ENCODE data around the gene EFNB2. TPM values are rescaled to one million over a fixed set of nuclear protein-coding genes. Genes with fewer than 3 reads are reported as not detected.

EFNB2 gene
- total RNA-seq, 2 donors from 2014 or later, result 41.8 to 104 TPM

- no peak overlapping the region for H3K4me3 ChIP-seq
- TF ChIP-seq CTCF (IDR thresholded peaks at IDR 0.05), result no peak
- no peaks in the 10 kb centered on the region for H3K4me1 ChIP-seq
- intact Hi-C loops (cut with DNase I), result no loop called here
- no peak for DNase-seq
- H3K36me3 ChIP-seq, result no peaks in the 10 kb centered on the region
- H3K9ac ChIP-seq (ENCODE audit: low read depth in 2 of 2, low read length in 2 of 2), result no peak overlapping the region
- H3K27ac ChIP-seq, result no peak overlapping the region
- no peaks in the 10 kb centered on the region for H3K27me3 ChIP-seq
- H3K9me3 ChIP-seq, result no peaks in the 10 kb centered on the region
Measured at GRCh38 chr13:106527445-106527801, 8.0 kb downstream of the EFNB2 start.

- Histone ChIP-seq H3K9ac (ENCODE audit: low read depth in 2 of 2, low read length in 2 of 2) (no peak overlapping the region), H3K4me3 (no peak overlapping the region), H3K36me3 (no peaks in the 10 kb centered on the region), H3K9me3 (no peaks in the 10 kb centered on the region), H3K27me3 (no peaks in the 10 kb centered on the region), H3K27ac (no peak overlapping the region), H3K4me1 (peaks cover 3% of the 10 kb centered on the region)
- TF ChIP-seq CTCF (IDR thresholded peaks at IDR 0.05), result no peak
- intact Hi-C loops (cut with DNase I), result no loop called here
- no peak for DNase-seq
Measured at GRCh38 chr13:106526738-106527444, 8.6 kb downstream of the EFNB2 start.

DNA sequence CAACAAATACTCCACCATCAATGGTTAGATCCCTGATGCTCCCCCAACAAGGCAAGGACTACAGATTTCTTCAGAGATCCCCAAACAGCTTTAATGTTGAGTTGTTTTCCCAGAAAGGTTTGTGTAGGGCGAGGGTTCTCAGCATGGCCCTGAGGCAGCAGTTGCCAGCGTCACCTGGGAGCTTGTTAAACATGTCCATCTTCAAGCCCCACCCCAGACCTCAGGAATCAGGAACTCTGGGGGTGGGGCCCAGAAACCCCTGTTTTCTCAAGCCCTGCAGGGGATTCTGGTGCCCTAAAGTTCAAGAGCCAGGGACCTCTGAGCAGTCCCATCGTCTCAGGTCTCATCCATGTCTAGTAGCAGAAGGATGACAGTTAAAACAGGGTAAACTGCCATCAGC, 9.6 kb downstream of the EFNB2 start:
- H3K27ac ChIP-seq, result no peak overlapping the region
- TF ChIP-seq CTCF (IDR thresholded peaks at IDR 0.05), result no peak
- no peaks in the 10 kb centered on the region for H3K9me3 ChIP-seq
- DNase-seq, result peak; percentile 41
- no peak overlapping the region for H3K4me3 ChIP-seq
- intact Hi-C loops (cut with DNase I), result no loop called here
- H3K4me1 ChIP-seq, result peaks cover 4% of the 10 kb centered on the region
- H3K36me3 ChIP-seq, result no peaks in the 10 kb centered on the region
- H3K27me3 ChIP-seq, result no peaks in the 10 kb centered on the region
- no peak overlapping the region for H3K9ac ChIP-seq (ENCODE audit: low read depth in 2 of 2, low read length in 2 of 2)

- Histone ChIP-seq H3K9me3 (no peaks in the 10 kb centered on the region), H3K9ac (ENCODE audit: low read depth in 2 of 2, low read length in 2 of 2) (no peak overlapping the region), H3K27me3 (no peaks in the 10 kb centered on the region), H3K4me3 (no peak overlapping the region), H3K36me3 (no peaks in the 10 kb centered on the region), H3K27ac (no peak overlapping the region), H3K4me1 (peaks cover 4% of the 10 kb centered on the region)
- intact Hi-C loops (cut with DNase I), result no loop called here
- DNase-seq, result no peak
- no peak for TF ChIP-seq CTCF (IDR thresholded peaks at IDR 0.05)
Measured at GRCh38 chr13:106524108-106524507, 11.4 kb downstream of the EFNB2 start.

GRCh38 chr13:106523576-106523975, 11.9 kb downstream of the EFNB2 start:
- peaks cover 4% of the 10 kb centered on the region for H3K4me1 ChIP-seq
- H3K9ac ChIP-seq (ENCODE audit: low read depth in 2 of 2, low read length in 2 of 2), result peak overlapping the region in 1 of 2 donors; percentile 43
- no peak for DNase-seq
- no peak overlapping the region for H3K4me3 ChIP-seq
- no peaks in the 10 kb centered on the region for H3K36me3 ChIP-seq
- no peaks in the 10 kb centered on the region for H3K9me3 ChIP-seq
- TF ChIP-seq CTCF (IDR thresholded peaks at IDR 0.05), result no peak
- intact Hi-C loops (cut with DNase I), result no loop called here
- H3K27ac ChIP-seq, result peak overlapping the region; percentile 51
- H3K27me3 ChIP-seq, result no peaks in the 10 kb centered on the region
